ENCODE data around the gene MROH8.

Gene MROH8

DNA sequence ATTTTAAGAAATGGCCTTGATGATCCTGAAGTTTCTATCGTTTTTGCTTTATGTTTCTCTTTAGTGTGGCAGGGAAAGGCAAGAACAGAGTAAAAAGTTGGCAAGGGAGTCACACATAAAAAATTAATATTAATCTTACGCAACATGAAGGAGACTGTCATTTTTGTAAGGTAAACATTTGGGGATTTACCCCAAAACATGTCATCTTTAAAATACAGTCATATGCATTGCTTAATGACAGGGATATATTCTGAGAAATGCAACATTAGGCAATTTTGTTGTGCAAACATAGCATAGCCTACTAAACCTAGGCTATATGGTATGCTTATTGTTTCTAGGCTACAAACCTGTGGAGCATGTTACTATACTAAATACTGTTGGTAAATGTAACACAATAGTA, 88.9 kb downstream of the MROH8 start:
- H2AFZ ChIP-seq (ENCODE audit: low read depth) = no peak overlapping the region
- H4K20me1 ChIP-seq (ENCODE audit: insufficient read depth) = no peaks in the 10 kb centered on the region
- no peaks in the 10 kb centered on the region for H3K27me3 ChIP-seq (ENCODE audit: insufficient read depth, low read depth)
- no peak overlapping the region for H3K4me3 ChIP-seq (IDR thresholded peaks at IDR 0.05; ENCODE audit: insufficient read depth, low read depth, low read length)
- no peak overlapping the region for H3K27ac ChIP-seq
- H3K79me2 ChIP-seq (ENCODE audit: insufficient read depth, low read depth) = peaks cover 88% of the 10 kb centered on the region
- peaks cover 4% of the 10 kb centered on the region; the same call in 1 of the 2 replicates for H3K36me3 ChIP-seq (ENCODE audit: insufficient read depth)
- peaks cover 12% of the 10 kb centered on the region for H3K4me1 ChIP-seq (ENCODE audit: low read depth, poor library complexity, severe bottlenecking)
- H3K9ac ChIP-seq = no peak overlapping the region
- H3K4me2 ChIP-seq = no peak overlapping the region
- TF ChIP-seq, protein P1, sequence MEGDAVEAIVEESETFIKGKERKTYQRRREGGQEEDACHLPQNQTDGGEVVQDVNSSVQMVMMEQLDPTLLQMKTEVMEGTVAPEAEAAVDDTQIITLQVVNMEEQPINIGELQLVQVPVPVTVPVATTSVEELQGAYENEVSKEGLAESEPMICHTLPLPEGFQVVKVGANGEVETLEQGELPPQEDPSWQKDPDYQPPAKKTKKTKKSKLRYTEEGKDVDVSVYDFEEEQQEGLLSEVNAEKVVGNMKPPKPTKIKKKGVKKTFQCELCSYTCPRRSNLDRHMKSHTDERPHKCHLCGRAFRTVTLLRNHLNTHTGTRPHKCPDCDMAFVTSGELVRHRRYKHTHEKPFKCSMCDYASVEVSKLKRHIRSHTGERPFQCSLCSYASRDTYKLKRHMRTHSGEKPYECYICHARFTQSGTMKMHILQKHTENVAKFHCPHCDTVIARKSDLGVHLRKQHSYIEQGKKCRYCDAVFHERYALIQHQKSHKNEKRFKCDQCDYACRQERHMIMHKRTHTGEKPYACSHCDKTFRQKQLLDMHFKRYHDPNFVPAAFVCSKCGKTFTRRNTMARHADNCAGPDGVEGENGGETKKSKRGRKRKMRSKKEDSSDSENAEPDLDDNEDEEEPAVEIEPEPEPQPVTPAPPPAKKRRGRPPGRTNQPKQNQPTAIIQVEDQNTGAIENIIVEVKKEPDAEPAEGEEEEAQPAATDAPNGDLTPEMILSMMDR (conservative IDR thresholded peaks at IDR 0.05; ENCODE audit: low read depth, low read length) = no peak

DNA sequence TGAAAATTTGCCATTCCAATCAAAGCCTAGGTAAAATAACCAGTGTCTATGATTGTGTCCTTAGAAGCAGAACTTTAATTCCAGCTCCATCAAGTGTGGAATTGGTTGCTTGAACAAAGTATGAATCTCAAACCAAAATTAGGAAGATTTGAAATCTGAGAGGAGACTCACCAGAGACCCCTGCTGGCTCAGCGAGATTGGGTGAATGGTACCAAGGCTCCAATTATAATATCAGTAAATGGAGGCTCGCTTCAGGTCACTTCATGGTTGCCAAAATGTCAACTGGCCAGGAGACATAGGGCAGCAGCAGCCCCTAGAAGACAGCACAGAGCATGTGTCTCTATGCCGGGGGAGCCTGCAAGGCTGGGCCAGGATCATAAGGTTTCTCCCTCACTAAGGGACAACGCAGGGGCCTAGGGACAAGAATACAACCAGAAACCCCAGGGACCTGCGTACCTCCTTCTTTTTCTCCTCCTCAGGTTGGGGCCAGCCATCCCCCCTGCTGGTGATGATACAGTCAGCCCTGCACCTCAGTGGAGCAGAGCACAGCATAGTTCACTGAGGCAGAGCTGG, 97.5 kb downstream of the MROH8 start:
- Histone ChIP-seq H3K4me2 (no peak overlapping the region), H3K4me1 (ENCODE audit: low read depth, poor library complexity, severe bottlenecking) (no peaks in the 10 kb centered on the region), H2AFZ (ENCODE audit: low read depth) (no peak overlapping the region), H3K27ac (no peak overlapping the region), H3K4me3 (IDR thresholded peaks at IDR 0.05; ENCODE audit: insufficient read depth, low read depth, low read length) (no peak overlapping the region), H3K27me3 (ENCODE audit: insufficient read depth, low read depth) (no peaks in the 10 kb centered on the region), H3K36me3 (ENCODE audit: insufficient read depth) (no peaks in the 10 kb centered on the region; the same call in 1 of the 2 replicates), H4K20me1 (ENCODE audit: insufficient read depth) (no peaks in the 10 kb centered on the region), H3K79me2 (ENCODE audit: insufficient read depth, low read depth) (peaks cover 77% of the 10 kb centered on the region), H3K9ac (no peak overlapping the region)
- TF ChIP-seq, protein P1 (conservative IDR thresholded peaks at IDR 0.05; ENCODE audit: low read depth, low read length) = peak; percentile 48; the same call in 1 of the 2 replicates

DNA sequence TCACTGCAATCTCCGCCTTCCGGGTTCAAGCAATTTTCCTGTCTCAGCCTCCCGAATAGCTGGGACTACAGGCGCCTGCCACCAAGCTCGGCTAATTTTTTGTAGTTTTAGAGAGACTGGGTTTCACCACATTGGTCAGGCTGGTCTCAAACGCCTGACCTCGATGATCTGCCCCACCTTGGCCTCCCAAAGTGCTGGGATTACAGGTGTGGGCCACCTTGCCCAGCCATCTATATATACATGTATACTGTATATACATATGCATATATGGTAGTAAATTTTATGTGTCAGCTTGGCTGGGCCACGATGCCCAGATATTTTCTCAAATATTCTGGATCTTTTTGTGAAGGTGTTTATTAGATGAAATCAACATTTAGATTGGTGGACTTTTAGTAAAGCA, 102.3 kb downstream of the MROH8 start:
- no peak overlapping the region for H3K27ac ChIP-seq
- H4K20me1 ChIP-seq (ENCODE audit: insufficient read depth) = no peaks in the 10 kb centered on the region
- TF ChIP-seq, protein P1 (conservative IDR thresholded peaks at IDR 0.05; ENCODE audit: low read depth, low read length) = no peak
- no peaks in the 10 kb centered on the region for H3K4me1 ChIP-seq (ENCODE audit: low read depth, poor library complexity, severe bottlenecking)
- H3K4me3 ChIP-seq (IDR thresholded peaks at IDR 0.05; ENCODE audit: insufficient read depth, low read depth, low read length) = no peak overlapping the region
- no peaks in the 10 kb centered on the region for H3K36me3 ChIP-seq (ENCODE audit: insufficient read depth)
- no peak overlapping the region for H3K4me2 ChIP-seq
- no peak overlapping the region for H2AFZ ChIP-seq (ENCODE audit: low read depth)
- no peak overlapping the region for H3K9ac ChIP-seq
- H3K79me2 ChIP-seq (ENCODE audit: insufficient read depth, low read depth) = peaks cover 53% of the 10 kb centered on the region
- no peaks in the 10 kb centered on the region for H3K27me3 ChIP-seq (ENCODE audit: insufficient read depth, low read depth)

DNA sequence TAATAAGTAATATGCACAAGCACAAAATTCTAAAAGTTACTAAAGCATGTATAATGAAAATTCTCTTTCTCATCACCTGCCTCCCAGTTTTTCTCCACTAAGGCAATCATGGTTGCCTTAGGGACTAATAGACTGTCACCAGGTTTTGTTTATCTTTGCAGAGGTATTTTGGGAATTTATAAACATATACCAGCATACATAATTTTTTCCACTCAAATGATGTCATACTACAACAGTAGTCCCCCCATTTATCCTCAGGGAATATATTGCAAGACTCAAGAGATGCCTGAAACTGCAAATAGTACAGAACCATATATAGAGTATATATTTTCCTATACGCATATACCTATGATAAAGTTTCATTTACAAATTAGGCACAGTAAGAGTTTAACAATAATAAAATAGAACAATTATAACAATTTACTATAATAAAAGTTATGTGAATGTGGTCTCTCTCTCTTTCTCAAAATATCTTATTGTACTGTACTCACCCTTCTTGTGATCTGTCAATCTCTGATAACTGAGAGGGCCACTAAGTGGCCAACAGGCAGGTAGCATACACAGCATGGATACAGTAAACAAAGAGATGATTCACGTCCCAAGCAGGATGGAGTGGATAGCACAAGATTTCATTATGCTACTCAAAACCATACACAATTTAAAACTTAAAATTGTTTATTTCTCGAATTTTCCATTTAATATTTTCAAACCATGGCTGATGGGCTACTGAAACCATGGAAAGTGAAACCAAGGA, 103.2 kb downstream of the MROH8 start:
- Histone ChIP-seq H3K79me2 (ENCODE audit: insufficient read depth, low read depth) (peaks cover 50% of the 10 kb centered on the region), H4K20me1 (ENCODE audit: insufficient read depth) (no peaks in the 10 kb centered on the region), H3K27ac (no peak overlapping the region), H3K27me3 (ENCODE audit: insufficient read depth, low read depth) (no peaks in the 10 kb centered on the region), H2AFZ (ENCODE audit: low read depth) (no peak overlapping the region), H3K36me3 (ENCODE audit: insufficient read depth) (no peaks in the 10 kb centered on the region), H3K4me2 (no peak overlapping the region), H3K4me1 (ENCODE audit: low read depth, poor library complexity, severe bottlenecking) (no peaks in the 10 kb centered on the region), H3K4me3 (IDR thresholded peaks at IDR 0.05; ENCODE audit: insufficient read depth, low read depth, low read length) (no peak overlapping the region), H3K9ac (no peak overlapping the region)
- TF ChIP-seq, protein P1 (conservative IDR thresholded peaks at IDR 0.05; ENCODE audit: low read depth, low read length) = no peak

Data from KMS-11 (cell line).